IPS-18c (cell line): ENCODE data around the gene BBS10.

Experiments used
- H3K4me3 ChIP-seq: 2 replicates; pipeline ENCODE4 v1.7.0; 2013; ENCODE audit warnings: low read depth, mild to moderate bottlenecking, low read length, moderate library complexity; ENCODE audit not compliant: insufficient read depth
- H3K9me3 ChIP-seq: one replicate; pipeline ENCODE4 v1.6.1; 2013; ENCODE audit warnings: mild to moderate bottlenecking, low read length, moderate library complexity; ENCODE audit not compliant: control insufficient read depth, insufficient read depth

BBS10 gene

DNA sequence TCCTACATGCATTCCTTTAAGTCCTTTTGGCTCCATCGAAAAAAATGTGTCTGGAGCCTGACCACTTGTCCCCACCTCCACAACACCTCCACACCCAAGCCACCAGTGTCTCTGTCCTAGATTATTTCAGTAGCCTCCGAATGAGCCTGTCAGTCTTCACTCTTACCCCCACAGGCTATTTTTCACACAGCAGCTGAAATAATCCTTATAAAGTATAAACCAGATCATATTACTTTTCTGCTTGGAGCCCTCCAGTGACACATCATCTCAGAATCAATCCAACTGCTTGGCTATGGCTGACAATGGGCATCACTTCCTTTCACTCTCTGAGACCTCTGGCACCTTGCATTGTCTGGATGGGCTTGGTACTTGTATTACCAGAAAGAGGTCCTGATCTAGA is 44.9 kb downstream of the BBS10 start:
- Histone ChIP-seq H3K9me3 (no peaks in the 10 kb centered on the region), H3K4me3 (no peak overlapping the region)

DNA sequence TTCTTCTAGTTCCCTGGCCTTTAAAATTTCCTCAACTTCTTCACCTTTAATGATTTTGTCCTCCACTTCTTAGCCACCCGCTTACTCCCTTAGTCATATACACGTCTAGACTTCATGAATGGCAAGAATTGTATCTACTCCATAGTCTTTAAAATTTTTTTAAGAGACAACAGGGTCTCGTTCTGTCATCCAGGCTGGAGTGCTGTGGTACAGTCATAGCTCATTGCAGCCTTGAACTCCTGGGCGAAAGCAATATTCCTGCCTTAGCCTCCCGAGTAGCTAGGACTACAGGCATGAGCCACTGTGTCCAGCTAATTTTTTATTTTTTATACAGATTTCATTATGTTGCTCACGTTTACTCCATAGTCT is 47.9 kb downstream of the BBS10 start:
- no peak overlapping the region for H3K4me3 ChIP-seq
- H3K9me3 ChIP-seq: no peaks in the 10 kb centered on the region

DNA sequence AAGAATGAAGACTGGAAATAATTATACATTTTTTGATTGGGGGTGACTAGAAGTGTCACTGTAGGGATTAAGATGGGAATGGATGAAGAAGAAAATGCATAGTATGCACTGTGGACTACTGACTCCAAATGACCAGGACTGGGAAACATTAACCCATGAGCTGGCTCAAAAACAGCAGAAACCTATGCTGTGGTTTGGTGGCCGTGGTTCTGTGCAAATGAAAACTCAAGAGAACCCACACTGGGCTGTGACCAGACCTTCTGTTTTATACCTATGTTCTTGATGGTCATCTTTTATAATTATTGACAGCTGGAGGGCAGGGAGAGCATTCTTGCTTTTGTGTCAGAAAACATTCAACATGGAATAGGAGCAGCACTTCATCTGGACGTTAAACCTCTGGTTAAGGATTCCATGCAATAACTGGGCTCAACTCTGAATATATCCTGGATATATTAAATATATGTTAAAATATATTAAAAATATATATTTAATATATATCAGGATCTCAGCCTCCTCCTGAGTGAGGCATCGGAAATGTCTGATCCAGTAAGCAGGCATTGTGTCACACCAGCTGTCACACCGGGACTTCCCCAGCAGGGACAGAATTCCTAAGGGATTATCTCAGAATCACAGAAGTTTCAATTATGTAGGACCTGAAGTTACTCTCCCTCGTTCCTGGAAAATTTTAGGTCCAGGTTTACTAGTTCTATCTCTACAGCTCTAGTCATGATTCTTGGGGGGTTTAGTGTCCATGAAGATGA is 48.5 kb downstream of the BBS10 start:
- no peak overlapping the region for H3K4me3 ChIP-seq
- no peaks in the 10 kb centered on the region for H3K9me3 ChIP-seq
